Tongue (tissue), 2 donors: ENCODE data around the gene CHRM4. TPM values are rescaled to one million over a fixed set of nuclear protein-coding genes. Genes with fewer than 3 reads are reported as not detected.
A peak's percentile ranks its signal among the peaks of the same experiment; 100 is the strongest.

Source experiments
- DNase-seq: peaks from one replicate; pipeline ENCODE4 v3.0.0-alpha.2; 2015
- total RNA-seq: library from RNA; depleted of rRNA; stranded (reverse); fragments of >200 nt; gene quantifications from one replicate; pipeline ENCODE4 v1.2.3, GENCODE V29; 2014

The CHRM4 gene
- not detected for total RNA-seq

- peak; percentile 55 for DNase-seq
Observed at GRCh38 chr11:46391578-46392420, at the start of gene CHRM4. Gene CHRM4 (minus strand): TSS chr11:46391776. CDS start chr11:46386557, 5,219 bp downstream.

GRCh38 chr11:46438211-46438610 is 46.6 kb upstream of the CHRM4 start:
- DNase-seq = no peak

- no peak for DNase-seq
Observed at GRCh38 chr11:46437122-46437689, 45.6 kb upstream of the CHRM4 start.

DNA sequence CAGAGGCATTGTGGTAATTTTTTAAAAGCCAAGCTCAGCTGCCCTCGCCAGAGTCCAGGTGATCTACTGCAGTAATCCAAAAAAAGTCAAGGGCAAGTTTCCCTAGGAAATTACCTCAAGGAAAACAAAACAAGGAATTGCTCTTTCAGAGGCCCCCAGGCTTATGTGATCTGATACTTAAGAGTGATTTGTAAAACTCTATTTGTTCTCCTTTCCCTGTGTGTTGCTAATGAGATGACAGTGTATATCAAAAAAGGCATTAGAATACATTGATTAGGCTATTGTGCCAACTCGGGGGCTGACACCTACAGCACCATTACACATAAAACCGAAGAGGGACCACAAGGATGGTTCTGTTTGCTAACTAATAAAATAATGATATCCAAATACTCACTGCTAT is 44.5 kb upstream of the CHRM4 start:
- no peak for DNase-seq

DNA sequence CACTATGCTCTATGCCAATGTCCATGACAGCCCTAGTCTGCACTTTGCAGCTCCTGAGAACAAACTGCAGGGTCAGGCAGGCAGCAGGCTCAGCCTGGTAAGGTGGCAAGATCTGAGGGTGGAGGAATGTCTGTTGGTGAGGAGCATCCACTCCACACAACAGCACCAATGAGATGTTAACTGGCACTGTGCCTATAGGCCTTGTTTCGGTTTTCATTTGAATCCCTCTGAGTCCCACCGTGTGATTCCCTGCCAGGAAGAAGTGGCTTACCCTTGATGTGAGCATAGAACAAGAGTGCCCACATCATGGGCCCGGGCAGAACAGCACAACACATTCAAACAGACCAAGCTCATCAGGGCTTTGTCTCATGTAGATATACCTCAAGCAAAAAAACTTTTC is 44.1 kb upstream of the CHRM4 start:
- DNase-seq = no peak

GRCh38 chr11:46431211-46431610 is 39.6 kb upstream of the CHRM4 start:
- DNase-seq = no peak

DNA sequence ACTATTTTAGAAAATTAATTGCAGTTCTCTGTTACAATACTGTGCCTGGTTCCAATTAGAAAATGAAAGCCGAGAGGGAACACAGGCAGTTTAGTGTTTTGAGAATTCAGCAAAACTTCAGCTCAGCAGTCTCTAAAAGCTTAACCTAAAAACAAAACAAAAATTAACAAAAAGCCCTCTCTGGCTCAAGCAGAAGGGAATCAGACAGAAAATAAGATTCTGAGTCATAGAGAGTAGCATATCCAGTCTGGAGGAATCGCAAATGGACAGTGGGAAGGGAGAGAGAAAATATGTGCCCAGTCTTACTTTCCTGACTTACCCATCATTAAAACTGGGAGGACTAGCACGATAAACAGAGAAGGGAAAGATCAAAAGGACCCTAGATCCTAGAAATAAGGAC is 38.1 kb upstream of the CHRM4 start:
- no peak for DNase-seq

GRCh38 chr11:46427364-46427763 is 35.8 kb upstream of the CHRM4 start:
- no peak for DNase-seq

- no peak for DNase-seq
Observed at GRCh38 chr11:46426233-46426991, 34.8 kb upstream of the CHRM4 start.

GRCh38 chr11:46422588-46422987 is 31.0 kb upstream of the CHRM4 start:
- no peak for DNase-seq

- DNase-seq = peak; percentile 19
Observed at GRCh38 chr11:46421257-46421880, 29.8 kb upstream of the CHRM4 start.

- no peak for DNase-seq
Observed at GRCh38 chr11:46420513-46420912, 28.9 kb upstream of the CHRM4 start.

GRCh38 chr11:46418751-46419150 is 27.2 kb upstream of the CHRM4 start:
- DNase-seq = no peak

GRCh38 chr11:46417711-46418110 is 26.1 kb upstream of the CHRM4 start:
- DNase-seq = no peak

DNA sequence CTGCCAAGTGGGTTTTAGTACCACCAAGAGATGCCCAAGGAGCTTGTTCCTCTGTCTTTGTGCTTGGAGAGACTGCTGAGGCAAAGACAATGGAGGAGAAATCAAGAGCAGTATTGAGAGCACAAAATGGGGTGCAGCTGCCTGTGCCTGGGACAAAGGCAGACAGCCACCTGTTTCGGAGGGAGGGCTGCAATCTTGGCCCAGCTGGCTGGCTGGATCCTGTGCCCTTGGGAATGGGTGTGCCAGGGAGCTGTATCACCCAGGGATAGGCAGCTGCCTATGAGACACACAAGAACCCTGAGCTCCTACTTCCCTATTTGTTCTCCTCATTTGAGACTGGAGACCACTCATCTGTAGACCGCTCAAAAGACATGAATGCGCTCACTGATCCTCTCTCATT is 23.3 kb upstream of the CHRM4 start:
- DNase-seq = no peak

GRCh38 chr11:46414466-46414796 is 22.9 kb upstream of the CHRM4 start:
- DNase-seq = no peak

DNA sequence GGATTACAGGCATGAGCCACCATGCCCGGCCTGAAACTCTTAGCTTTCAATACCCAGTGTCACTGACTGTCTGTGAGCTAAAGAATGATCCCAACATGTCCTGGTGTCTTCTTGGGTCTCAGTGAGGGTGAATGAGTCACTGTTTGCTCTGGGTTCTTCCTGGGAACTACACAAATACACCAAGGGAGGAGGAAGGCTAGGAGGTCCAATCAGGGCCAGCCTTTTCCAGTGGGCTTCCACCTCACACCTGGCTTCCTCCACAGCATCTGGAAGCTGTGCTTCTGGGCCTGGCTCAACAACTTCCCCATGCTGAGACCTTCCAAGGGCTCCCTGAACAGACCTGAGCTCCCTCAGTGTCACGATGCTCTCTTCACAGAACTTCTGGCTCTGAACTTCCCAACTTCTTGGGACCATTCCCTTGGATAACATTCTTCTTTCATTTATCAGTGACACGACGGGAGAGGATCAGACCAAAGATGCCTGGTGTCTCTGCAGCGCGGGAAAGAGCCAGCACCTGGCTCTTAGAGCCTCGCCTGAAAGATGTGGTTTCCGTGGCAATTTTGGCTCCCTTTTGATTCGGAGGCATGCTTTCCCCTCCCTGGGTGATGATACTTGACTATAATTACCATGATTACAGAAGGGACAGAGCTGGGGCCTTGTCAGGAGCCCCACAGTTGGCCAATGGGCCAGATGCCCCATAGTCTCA is 22.3 kb upstream of the CHRM4 start:
- no peak for DNase-seq

DNA sequence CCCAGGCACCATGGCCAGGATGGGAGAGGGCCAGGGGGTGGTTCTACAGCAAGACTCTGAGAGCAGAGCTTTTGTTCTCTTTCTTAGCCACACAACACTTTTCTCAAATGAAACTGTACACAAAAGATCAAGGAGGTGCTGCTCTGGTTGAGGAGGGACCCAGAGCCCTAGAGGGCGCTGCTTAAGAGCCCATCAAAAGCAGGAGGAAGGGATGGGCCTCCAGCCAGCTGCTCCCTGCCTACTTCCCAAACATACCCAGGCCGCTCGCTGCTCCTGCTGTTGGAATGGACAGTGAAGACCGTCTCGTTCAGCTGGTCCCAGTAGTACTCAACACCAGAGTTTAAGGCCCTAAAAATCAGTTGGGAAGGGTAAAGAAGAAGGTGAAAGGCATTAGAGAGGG is 18.4 kb upstream of the CHRM4 start:
- peak; percentile 32 for DNase-seq

- no peak for DNase-seq
Observed at GRCh38 chr11:46408407-46408986, 16.9 kb upstream of the CHRM4 start.

- no peak for DNase-seq
Observed at GRCh38 chr11:46407635-46408034, 16.1 kb upstream of the CHRM4 start.

DNA sequence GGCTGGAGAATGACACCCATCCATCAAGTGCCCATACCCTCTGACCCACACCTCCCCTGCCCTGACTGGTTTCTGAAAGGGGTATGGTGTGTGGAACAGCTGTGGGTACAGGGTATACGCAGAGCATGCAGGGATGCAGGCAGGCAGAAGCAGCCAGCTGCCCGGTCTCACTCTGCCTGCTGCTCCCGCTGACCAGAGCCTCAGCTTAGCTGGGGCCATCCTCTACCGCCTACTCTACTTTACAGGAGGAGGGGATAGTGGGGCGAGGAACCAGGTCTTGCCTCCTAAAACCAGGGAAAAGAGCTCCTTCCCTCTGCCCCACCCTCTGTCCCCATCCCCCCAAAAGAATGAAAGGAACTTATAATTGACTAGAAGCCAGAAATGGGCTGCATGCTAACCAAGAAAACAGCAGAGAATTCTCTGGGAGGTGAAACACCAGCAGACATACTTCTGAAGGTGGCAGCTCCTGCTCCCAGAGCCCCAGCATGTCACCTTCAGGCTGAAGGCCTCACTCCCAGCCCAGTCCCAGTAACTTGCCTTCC is 13.0 kb upstream of the CHRM4 start:
- no peak for DNase-seq
